Cardiac fibroblast (primary cell): Measurements from ENCODE around the gene TAPBPL.
"Not testable (repeated sequence)": the region's sequence is repeated elsewhere in the genome, so short reads cannot be mapped to it uniquely, and the experiment has no call there.

Experiments
- DNase-seq, 2 donors: peaks; one replicate each; pipeline versions ENCODE4 v3.0.0 to v3.0.0-alpha.2; 2010; ENCODE audit warnings: low read depth in 2 of 2
- H3K4me3 ChIP-seq, 2 donors: replicated peaks in 1 of 2; 1 replicate in 1 of 2; 2 replicates in 1 of 2; pipeline ENCODE4 v1.5.1; 2011; ENCODE audit warnings: low read depth in 2 of 2, low read length in 2 of 2, mild to moderate bottlenecking in 2 of 2, moderate library complexity in 1 of 2
- CTCF ChIP-seq: IDR thresholded peaks from one replicate; pipeline ENCODE4 v1.5.1; 2011; ENCODE audit warnings: low read depth, mild to moderate bottlenecking, low read length, inconsistent platforms

The TAPBPL gene

DNA sequence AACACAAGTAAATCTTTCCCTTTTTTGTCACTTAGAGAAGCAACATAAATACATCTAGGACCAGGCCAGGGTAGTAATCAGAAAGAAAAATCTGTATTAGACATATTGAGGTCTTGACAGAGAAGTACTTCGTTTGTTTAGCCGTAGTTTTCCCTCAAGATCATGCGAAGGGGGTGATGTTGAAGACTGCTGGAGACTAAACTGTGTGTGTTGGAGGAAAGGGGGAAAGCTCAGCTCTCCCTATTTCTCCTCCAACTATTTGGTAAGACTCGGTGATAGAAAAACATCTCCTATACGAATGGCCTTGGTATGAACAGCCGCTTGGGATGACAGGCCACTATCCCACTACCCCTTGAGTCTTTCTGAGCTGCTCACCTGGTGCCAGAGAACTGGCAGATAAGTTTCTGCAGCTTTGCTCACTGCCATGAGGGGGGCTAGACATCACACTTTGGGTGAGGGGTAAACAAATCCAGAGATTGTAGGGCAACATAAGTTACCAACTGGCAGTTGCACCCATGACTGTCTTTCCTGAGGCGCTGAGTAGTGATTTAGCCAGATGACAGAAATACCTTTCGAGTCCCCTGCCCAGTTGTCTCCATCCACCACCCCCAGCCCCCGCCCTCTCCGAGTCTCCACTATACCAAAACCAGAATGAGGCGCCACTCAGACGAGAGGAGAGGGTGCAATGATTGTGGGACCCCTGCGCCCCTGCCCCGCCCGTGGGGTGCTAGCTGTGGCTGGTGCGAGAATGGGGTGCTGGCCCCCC lies 17.9 kb downstream of the TAPBPL start:
- no peak for DNase-seq
- no peak for TF ChIP-seq CTCF
- peak overlapping the region; percentile 78 to 92 for H3K4me3 ChIP-seq

- TF ChIP-seq CTCF, result no peak
- peak within 1 kb of the TSS; percentile 78 to 92 for H3K4me3 ChIP-seq
- DNase-seq, result peak; percentile 97 to 98
Observed at GRCh38 chr12:6470375-6471163, 18.7 kb downstream of the TAPBPL start, which contains the start of gene VAMP1. TSS of gene VAMP1 (minus strand) at chr12:6470677. CDS start at chr12:6470531, 146 bp downstream.

DNA sequence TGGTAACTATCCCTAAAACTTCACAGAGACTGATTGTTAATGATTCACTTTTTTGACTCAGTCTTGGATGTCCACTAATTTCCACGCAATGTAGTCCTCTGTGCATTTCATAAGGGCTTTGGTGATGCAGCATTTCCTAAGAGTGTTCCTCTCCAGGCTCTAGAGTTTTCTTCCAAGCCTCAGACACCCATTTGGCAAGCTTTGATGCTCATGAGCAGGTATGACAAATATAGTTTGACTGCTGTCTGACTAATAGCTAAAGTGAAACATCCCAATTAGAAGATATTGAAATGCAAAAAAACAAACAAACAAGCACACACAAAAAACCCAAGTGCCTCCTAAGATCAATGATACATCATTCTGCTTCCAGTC lies 20.1 kb downstream of the TAPBPL start:
- no peak for TF ChIP-seq CTCF
- peak; percentile 15 to 89 for DNase-seq

DNA sequence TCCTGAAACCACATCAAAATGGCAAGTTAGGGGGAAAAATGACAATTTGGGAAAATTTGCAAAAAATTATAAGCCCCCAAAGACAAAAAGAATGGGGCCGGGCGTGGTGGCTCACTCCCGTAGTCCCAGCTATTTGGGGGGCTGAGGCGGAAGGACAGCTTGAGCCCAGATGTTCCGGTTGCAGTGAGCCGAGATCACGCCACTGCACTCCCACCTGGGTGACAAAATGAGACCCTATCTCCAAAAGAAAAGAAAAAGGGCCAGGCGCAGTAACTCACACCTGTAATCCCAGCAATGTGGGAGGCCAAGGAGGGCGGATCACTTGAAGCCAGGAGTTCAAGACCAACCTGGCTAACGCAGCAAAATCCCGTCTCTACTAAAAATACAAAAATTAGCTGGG lies 20.6 kb downstream of the TAPBPL start:
- TF ChIP-seq CTCF, result no peak
- DNase-seq, result no peak
- no peak overlapping the region for H3K4me3 ChIP-seq

More for the DNA sequence above, 20.1 kb downstream of the TAPBPL start:
- no peak overlapping the region for H3K4me3 ChIP-seq

GRCh38 chr12:6475233-6475975 lies 23.6 kb downstream of the TAPBPL start:
- DNase-seq, H3K4me3 ChIP-seq: not testable (repeated sequence)

DNA sequence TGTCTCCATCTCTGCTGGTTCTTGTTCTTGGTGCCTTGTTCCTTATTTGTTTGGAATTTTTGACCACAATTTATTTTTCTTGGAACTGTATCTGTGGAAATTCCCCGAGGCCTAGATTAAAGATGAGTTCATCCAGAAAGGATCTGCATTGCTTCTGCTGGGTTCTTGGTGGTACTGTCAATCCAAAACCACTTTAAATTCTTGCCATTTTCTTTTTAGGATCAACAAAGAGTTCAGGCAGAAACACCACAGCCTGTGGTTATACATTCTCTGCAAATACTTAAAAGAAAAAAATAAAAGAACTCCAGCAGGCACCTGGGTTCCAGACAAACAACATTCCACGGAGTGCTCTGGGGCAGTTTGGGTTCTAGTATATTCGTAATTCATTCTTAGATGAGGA lies 24.6 kb downstream of the TAPBPL start:
- no peak overlapping the region for H3K4me3 ChIP-seq
- peak; percentile 53 to 67 for DNase-seq
- no peak for TF ChIP-seq CTCF

- not testable (repeated sequence) for DNase-seq
Observed at GRCh38 chr12:6477601-6478377, 25.9 kb downstream of the TAPBPL start.

More at GRCh38 chr12:6477601-6478377, 25.9 kb downstream of the TAPBPL start:
- not testable (repeated sequence) for H3K4me3 ChIP-seq
